HG02885 (cell line): Measurements from ENCODE around the gene HK1.
"Not testable (repeated sequence)": the region's sequence is repeated elsewhere in the genome, so short reads cannot be mapped to it uniquely, and the experiment has no call there.

Experiments
- ATAC-seq: cut with Tn5 transposase; IDR thresholded peaks from one replicate; pipeline ENCODE4 v1.9.1; 2021; ENCODE audit warnings: mild to moderate bottlenecking; ENCODE audit not compliant: unreplicated experiment, poor library complexity

HK1 gene

DNA sequence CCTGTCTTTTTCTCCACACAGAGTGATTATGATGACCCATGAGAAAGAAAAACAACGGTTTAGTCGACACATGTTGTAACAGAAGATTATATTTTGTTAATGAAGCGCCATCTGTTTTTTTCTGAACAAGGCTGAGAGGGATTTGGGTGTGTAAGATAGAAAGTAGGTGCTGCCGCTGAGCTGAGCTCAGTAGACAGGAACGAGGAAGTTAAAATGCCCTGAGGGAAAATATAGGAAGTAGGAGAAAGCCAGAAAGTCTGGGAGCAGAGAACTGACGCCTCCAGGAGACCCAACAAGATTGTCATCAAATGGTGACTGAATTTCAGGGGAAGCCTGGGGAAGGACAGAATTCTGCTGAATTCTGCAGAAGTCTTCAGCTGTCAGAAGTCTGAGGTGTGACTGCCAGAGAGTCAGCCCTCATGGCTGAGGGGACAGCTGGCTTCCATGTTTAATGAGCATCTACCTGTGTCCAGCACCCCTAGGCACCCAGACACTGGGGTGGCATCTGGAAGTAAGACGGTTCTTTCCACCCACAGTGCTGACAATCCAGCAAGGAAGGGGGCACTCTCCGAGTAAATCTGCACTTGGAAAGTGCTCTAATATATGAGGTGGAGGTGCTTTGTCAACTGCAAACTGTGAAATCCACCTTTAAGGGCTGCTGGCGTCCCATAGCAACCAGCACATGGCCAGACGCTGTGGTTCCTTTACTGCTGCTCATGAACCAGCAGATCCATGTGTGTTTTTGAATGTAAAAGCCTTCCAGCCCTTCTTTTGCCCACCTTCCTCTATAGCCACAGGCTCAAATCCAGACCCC lies 160.4 kb downstream of the HK1 start:
- no peak for ATAC-seq

DNA sequence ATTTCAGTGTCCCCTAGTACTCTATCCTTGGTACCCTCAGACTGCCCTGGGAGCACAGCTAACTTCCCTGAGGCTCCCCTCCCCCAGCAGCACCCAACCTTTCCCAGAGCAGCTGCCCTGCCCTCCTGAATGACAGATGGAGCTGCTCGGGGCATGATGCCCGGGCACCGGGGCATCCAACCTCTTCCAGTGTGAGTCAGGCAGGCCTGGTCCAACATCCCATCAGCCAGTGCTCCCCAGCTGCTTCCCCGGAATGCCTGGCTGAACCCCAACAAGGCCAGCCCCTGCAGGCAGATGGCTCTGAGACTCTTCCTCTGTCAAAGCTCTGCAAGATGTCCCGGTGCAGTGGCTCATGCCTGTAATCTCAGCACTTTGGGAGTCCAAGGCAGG lies 161.0 kb downstream of the HK1 start:
- no peak for ATAC-seq

DNA sequence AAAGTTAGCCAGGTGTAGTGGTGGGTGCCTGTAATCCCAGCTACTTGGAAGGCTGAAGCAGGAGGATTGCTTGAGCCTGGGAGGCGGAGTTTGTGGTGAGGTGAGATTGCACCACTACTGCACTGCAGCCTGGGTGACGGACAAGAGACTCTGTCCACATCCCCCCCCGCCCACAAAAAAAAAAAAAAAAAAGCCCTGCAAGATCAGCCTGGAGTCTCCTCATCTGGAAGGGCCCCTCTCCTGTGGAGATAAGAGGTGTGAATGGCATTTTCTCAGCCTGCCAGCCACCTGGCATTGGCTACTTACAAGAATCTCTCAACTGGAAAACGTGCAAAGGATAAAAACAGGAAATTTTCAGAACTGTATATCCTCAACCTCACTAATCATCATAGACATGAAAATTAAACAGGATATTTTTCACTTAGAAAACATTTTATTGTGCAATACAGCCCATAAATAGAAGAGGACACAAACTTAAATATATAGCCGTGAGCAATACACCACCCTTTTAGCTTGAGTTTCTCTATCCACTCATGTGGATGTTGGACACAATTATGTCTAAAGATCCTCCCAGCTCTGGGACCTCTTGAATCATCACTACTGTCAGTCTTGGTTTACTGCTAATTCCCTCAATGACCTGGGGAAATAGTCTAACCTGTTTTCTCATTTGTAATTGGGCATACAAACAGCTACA lies 161.7 kb downstream of the HK1 start:
- no peak for ATAC-seq

GRCh38 chr10:69443354-69443753 lies 165.1 kb downstream of the HK1 start:
- ATAC-seq = no peak

DNA sequence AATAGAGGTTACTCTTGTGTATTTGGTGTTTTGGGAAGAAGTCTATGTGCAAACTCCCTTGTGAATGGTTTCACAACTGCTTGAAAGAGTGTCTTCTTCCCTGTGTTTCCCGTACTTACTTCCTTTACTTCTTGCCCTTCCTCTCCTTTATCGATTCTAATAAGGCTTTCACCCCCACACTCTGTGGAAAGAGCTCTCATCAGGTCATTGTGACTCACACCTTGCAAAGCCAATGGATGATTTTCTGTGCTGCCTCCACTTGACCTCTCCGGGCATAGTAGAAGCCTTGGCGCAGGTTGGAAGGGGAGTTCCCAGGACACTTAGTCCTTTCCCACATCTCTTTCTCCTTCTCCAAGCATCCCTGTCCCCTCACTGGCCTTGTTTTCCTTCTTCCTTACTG lies 166.7 kb downstream of the HK1 start:
- no peak for ATAC-seq

DNA sequence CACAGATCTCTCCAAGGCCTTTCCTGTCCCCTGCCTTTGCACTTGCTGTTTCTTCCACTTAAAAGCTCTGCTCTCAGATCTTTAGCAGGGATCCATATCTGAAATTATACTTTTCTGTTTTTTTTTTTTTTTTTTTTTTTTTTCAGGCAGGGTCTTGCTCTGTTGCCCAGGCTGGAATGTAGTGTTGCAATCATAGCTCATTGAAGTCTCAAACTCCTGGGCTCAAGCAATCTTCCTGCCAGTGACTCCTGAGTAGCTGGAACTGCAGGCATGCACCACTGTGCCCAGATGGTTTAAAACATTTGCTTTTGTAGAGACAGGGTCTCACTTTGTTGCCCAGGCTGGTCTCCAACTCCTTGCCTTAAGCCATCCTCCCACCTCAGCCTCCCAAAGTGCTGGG lies 167.9 kb downstream of the HK1 start:
- ATAC-seq = no peak

DNA sequence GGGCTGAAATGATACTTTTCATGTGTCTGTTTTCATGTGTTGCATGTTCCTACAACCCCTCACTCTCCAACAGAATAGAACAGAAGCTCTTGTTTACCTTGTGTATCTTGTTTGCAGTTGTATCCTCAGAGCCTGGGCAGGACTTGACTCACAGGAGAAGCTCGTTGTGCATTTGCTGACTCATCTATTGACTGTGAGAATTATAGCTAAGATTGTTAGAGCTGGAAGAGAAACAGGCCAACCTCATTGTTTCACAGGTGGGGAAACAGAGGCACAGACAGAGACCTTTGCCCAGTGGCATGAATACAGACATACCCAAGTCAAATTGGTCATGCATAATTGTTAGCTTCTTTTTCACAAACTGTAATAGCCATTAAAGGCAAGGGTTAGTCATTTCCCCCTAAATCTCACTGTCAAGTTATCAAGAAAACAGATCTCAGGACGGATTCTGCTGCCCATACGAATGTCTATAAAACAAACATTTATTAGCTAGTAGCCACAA lies 168.4 kb downstream of the HK1 start:
- ATAC-seq = no peak

- peak; percentile 64 for ATAC-seq
These were observed 171.5 kb downstream of the HK1 start for GRCh38 chr10:69449841-69450240.

GRCh38 chr10:69450395-69450794 lies 172.1 kb downstream of the HK1 start:
- ATAC-seq = not testable (repeated sequence)

GRCh38 chr10:69451209-69451783 lies 173.0 kb downstream of the HK1 start, which contains the start of gene TSPAN15:
TSS of gene TSPAN15 (plus strand) at chr10:69451465. CDS start at chr10:69451595, 130 bp downstream.
- peak; percentile 85 for ATAC-seq
